ENCODE results near the gene GPR17. TPM values are rescaled to one million over a fixed set of nuclear protein-coding genes. Genes with fewer than 3 reads are reported as not detected.

The GPR17 gene
- total RNA-seq, 1 donor from 2014 or later, result not detected

DNA sequence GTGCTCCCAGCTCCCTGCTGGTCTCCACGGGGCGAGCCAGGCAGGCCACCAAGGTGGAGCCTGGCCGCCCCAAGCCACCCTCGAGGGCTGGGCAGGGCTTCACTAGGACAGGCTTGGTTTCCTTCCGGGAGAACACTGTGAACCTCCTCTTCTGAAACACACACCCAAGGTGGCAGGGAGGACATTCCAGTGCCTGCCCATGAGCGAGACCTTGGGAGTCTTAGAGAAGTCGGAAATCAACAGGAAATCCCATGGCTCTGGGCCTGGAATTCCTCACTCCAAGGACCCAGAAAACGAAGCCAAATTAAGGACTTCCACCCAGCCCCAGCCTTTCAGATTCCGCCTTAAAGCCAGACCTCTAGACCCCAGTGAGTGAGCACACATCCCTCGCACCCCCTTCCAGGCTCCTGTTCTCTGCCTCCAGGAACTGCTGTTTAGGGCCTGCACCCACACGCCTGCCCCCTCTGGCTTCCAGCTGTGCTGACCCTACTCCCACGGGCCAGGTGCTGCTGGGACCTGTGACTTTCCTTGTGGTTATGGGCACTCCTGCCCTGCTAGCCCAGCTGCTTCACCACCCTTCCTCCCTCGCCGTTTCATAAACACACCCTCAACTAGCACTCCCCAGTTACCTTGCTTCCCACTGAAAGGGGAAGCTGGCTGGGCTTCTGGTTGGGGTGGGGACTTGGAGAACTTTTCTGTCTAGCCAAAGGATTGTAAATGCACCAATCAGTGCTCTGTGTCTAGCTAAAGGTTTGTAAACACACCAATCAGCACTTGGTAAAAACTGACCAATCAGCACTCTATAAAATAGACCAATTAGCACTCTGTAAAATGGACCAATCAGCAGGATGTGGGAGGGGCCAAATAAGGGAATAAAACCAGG lies 13.7 kb downstream of the GPR17 start:
- peak in 1 of 2 experiments; percentile 2 for DNase-seq (ENCODE audit: low spot score in 2 of 2, unreplicated experiment in 2 of 2)
- H3K27ac Mint-ChIP-seq, result no peak overlapping the region
- H3K36me3 Mint-ChIP-seq, result no peaks in the 10 kb centered on the region
- H3K27me3 Mint-ChIP-seq (ENCODE audit: low read depth), result peaks cover 17% of the 10 kb centered on the region
- no peak overlapping the region for H3K4me3 Mint-ChIP-seq
- H3K9me3 Mint-ChIP-seq, result no peaks in the 10 kb centered on the region
- no peak for TF ChIP-seq CTCF (IDR thresholded peaks at IDR 0.05; ENCODE audit: unreplicated experiment)
- H3K4me1 Mint-ChIP-seq, result peaks cover 4% of the 10 kb centered on the region

DNA sequence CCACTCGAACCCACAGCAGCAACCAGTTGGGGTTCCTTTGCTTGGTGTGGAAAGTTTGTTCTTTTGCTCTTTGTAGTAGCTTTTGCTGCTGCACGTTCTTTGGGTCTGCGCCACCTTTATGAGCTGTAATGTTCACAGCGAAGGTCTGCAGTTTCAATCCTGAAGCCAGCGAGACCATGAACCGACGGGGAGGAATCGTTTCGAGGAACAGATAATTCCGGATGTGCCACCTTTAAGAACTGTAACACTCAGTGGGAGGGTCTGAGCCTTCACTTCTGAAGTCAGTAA lies 14.3 kb downstream of the GPR17 start:
- H3K27ac Mint-ChIP-seq, result no peak overlapping the region
- peak in 1 of 2 experiments; percentile 0 for DNase-seq (ENCODE audit: low spot score in 2 of 2, unreplicated experiment in 2 of 2)

DNA sequence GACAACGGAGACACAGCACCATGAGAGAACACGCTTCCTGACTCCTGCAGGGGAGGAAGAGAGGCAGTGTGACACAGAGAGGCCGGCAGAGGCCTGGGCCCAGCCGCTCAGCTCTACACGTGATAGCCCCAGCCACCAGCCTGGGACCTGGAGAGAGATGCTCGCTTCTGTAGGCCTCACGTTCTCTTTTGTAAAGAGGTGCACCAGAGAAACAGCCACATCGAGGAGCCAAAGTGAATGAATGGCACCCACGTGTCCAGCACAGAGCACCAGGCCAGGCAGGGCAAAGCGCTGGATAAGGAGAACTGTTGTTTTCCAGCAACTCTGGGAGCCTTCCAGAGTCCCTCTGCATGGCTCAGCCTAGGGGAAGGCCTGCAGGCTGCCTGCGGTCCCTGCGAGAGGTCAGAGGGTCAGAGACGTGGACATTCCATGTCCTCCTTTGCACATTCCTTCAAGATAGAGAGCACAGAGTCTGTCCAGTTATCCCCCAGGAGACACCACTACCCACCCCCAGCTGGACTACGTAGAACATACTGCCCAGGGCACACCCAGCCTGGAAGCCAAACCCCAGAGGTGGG lies 15.2 kb downstream of the GPR17 start:
- no peaks in the 10 kb centered on the region for H3K36me3 Mint-ChIP-seq
- DNase-seq (ENCODE audit: low spot score in 2 of 2, unreplicated experiment in 2 of 2), result no peak
- no peaks in the 10 kb centered on the region for H3K9me3 Mint-ChIP-seq
- no peak for TF ChIP-seq CTCF (IDR thresholded peaks at IDR 0.05; ENCODE audit: unreplicated experiment)
- peaks cover 4% of the 10 kb centered on the region for H3K4me1 Mint-ChIP-seq
- no peak overlapping the region for H3K4me3 Mint-ChIP-seq
- no peak overlapping the region for H3K27ac Mint-ChIP-seq
- peaks cover 32% of the 10 kb centered on the region for H3K27me3 Mint-ChIP-seq (ENCODE audit: low read depth)

More for the DNA sequence above, 14.3 kb downstream of the GPR17 start:
- no peaks in the 10 kb centered on the region for H3K36me3 Mint-ChIP-seq
- TF ChIP-seq CTCF (IDR thresholded peaks at IDR 0.05; ENCODE audit: unreplicated experiment), result no peak
- peaks cover 23% of the 10 kb centered on the region for H3K27me3 Mint-ChIP-seq (ENCODE audit: low read depth)
- no peak overlapping the region for H3K4me3 Mint-ChIP-seq
- no peaks in the 10 kb centered on the region for H3K9me3 Mint-ChIP-seq
- H3K4me1 Mint-ChIP-seq, result peaks cover 4% of the 10 kb centered on the region

- Mint-ChIP-seq H3K4me3 (no peak overlapping the region), H3K27ac (no peak overlapping the region), H3K36me3 (no peaks in the 10 kb centered on the region), H3K9me3 (no peaks in the 10 kb centered on the region), H3K27me3 (ENCODE audit: low read depth) (peaks cover 40% of the 10 kb centered on the region), H3K4me1 (peaks cover 4% of the 10 kb centered on the region)
- TF ChIP-seq CTCF (IDR thresholded peaks at IDR 0.05; ENCODE audit: unreplicated experiment), result no peak
- DNase-seq (ENCODE audit: low spot score in 2 of 2, unreplicated experiment in 2 of 2), result no peak
Measured at GRCh38 chr2:127661949-127662510, 16.1 kb downstream of the GPR17 start.

GRCh38 chr2:127662937-127663565 lies 17.1 kb downstream of the GPR17 start:
- Mint-ChIP-seq H3K27ac (no peak overlapping the region), H3K4me1 (peaks cover 4% of the 10 kb centered on the region), H3K36me3 (no peaks in the 10 kb centered on the region), H3K27me3 (ENCODE audit: low read depth) (peaks cover 46% of the 10 kb centered on the region), H3K4me3 (no peak overlapping the region), H3K9me3 (peaks cover 8% of the 10 kb centered on the region)
- TF ChIP-seq CTCF (IDR thresholded peaks at IDR 0.05; ENCODE audit: unreplicated experiment), result no peak
- DNase-seq (ENCODE audit: low spot score in 2 of 2, unreplicated experiment in 2 of 2), result no peak

Measured in mesothelial cell of epicardium (in vitro differentiated cells).